Duodenal mucosa (tissue), 2 donors: ENCODE results near the gene EBF3.

Source experiments
- H3K27ac ChIP-seq: one replicate; pipeline ENCODE4 v1.7.0; 2013; ENCODE audit warnings: low read depth, low read length
- H3K27me3 ChIP-seq, 2 donors: one replicate each; pipeline ENCODE4 v1.7.0; 2013; ENCODE audit warnings: low read length in 2 of 2, control low read depth in 1 of 2; ENCODE audit not compliant: insufficient read depth in 2 of 2, control insufficient read depth in 1 of 2
- H3K36me3 ChIP-seq, 2 donors: one replicate each; pipeline ENCODE4 v1.7.0; 2013; ENCODE audit warnings: low read length in 2 of 2, control low read depth in 1 of 2; ENCODE audit not compliant: insufficient read depth in 2 of 2, control insufficient read depth in 1 of 2
- H3K4me1 ChIP-seq, 2 donors: one replicate each; pipeline ENCODE4 v1.7.0; 2013; ENCODE audit warnings: low read length in 2 of 2, control low read depth in 1 of 2; ENCODE audit not compliant: insufficient read depth in 2 of 2, control insufficient read depth in 1 of 2
- H3K4me3 ChIP-seq, 2 donors: one replicate each; pipeline ENCODE4 v1.7.0; 2013; ENCODE audit warnings: low read length in 2 of 2, low read depth in 1 of 2
- H3K9ac ChIP-seq, 2 donors: one replicate each; pipeline ENCODE4 v1.7.0; 2013; ENCODE audit warnings: low read length in 2 of 2, low read depth in 1 of 2
- H3K9me3 ChIP-seq, 2 donors: one replicate each; pipeline ENCODE4 v1.7.0; 2013; ENCODE audit warnings: low read length in 2 of 2, control low read depth in 1 of 2; ENCODE audit not compliant: control insufficient read depth in 1 of 2

Gene EBF3

DNA sequence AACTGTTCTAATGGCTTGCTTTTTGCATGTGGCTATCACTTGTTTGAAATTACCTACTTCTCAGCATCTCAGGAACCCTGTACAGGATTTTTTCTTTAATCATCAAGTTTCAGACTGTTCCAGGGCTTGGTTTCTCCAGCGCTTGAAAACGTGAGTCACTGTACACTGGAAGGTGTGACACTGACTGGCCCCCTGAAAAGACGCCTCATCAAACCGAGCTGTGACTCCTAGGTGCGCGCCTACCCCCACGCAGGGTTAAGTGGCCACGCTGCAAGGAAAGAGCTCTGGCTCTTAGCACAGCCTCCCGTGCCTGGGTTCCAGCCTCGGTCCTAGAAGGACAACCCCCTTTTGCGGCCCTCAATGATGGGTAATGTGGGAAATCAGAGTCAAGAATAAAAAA, 81.0 kb downstream of the EBF3 start:
- H3K4me3 ChIP-seq: no peak overlapping the region
- H3K4me1 ChIP-seq: no peaks in the 10 kb centered on the region
- H3K27me3 ChIP-seq: peaks cover 13 to 14% of the 10 kb centered on the region in 2 donors
- no peak overlapping the region for H3K9ac ChIP-seq
- H3K27ac ChIP-seq: no peak overlapping the region
- no peaks in the 10 kb centered on the region for H3K36me3 ChIP-seq
- H3K9me3 ChIP-seq: no peaks in the 10 kb centered on the region

DNA sequence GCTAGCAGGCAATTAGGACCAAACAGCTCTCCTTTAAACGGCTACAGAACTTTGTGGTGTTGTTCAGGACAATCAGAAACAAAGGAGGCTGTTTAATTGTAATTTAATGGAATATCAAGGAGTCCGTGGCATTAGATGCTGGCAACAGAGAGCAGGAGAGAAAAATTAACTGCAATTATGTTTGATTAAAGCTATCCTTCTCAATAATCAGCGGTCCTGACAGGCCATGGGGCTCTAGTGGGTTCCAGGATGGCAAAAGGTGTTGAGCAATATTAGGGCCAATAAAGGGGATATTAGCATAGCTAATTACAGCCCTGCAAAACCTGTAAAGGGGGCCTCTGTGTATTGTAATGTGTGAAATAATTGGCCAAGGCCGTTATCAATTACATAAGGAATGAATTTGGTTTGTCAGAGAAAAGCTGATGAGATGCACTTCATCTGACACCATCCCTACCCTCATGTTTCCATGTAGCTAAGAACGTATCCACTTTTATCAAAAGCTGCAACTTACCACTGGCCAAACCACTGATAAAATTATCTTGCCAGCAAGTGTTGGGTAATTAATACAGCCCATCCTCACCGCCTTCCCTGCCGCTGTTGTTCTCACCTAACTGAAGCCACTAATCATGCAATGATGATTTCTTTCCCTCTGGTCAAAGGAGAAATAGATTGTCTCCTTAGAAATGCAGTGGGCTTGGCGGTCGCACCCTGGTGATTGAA, 81.6 kb downstream of the EBF3 start:
- Histone ChIP-seq H3K27ac (no peak overlapping the region), H3K9me3 (no peaks in the 10 kb centered on the region), H3K9ac (no peak overlapping the region), H3K36me3 (no peaks in the 10 kb centered on the region), H3K4me3 (no peak overlapping the region), H3K4me1 (no peaks in the 10 kb centered on the region), H3K27me3 (peaks cover 13 to 14% of the 10 kb centered on the region in 2 donors)

DNA sequence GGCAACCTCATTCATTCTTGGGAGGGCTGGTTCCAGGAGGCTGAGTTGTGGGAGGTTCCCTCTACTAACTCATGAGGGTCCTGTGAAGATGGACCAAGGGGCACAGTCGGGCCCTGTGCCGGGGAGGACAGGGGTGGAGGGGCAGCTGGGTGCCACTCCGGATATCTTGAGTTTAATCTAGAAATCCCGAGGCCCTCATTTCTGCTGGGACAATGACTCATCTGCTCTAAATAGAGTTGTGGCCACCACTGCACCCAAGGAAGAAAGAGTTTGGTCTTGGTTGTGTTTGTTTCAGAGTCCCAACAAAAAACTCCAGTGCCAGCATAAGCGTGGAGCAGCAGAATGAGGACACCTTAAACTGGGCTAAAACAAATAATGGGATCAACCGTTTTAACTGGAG, 82.4 kb downstream of the EBF3 start:
- Histone ChIP-seq H3K36me3 (no peaks in the 10 kb centered on the region), H3K4me1 (no peaks in the 10 kb centered on the region), H3K4me3 (no peak overlapping the region), H3K9me3 (no peaks in the 10 kb centered on the region), H3K27me3 (peaks cover 13 to 14% of the 10 kb centered on the region in 2 donors), H3K27ac (no peak overlapping the region), H3K9ac (no peak overlapping the region)

DNA sequence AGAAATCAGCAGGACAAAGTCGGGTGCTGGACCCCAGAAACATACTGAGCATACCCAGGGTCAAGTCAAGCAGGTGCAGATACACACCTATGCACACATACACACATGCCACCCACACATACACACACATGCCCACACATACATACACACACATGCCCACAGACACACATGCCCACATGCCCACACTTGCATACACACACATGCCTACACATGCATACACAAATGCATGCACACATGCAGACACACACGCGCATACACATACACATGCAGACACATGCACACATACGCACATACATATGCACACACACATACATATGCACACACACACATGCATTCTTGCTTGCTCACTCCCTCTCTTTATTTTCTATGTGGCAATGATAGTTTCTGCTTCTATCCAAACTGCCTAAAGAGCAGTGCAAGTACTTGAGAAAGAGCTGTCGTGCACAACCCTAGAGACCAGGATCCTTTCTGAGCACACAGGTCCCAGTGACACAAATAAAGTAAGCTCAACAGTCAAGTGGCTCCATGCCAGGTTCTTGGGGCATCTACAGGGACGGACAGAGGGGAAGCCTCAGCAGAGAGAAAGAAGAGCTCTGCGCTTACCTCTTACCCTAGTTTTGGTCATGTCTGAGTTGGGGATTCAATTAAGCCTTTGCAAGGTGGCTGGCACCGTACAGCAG, 83.7 kb downstream of the EBF3 start:
- Histone ChIP-seq H3K9me3 (no peaks in the 10 kb centered on the region), H3K4me3 (no peak overlapping the region), H3K27me3 (peaks cover 10 to 18% of the 10 kb centered on the region in 2 donors)

GRCh38 chr10:129879655-129880054, 84.4 kb downstream of the EBF3 start:
- Histone ChIP-seq H3K9ac (no peak overlapping the region), H3K27me3 (peaks cover 10 to 15% of the 10 kb centered on the region in 2 donors), H3K9me3 (no peaks in the 10 kb centered on the region), H3K4me3 (no peak overlapping the region), H3K36me3 (no peaks in the 10 kb centered on the region), H3K4me1 (no peaks in the 10 kb centered on the region), H3K27ac (no peak overlapping the region)

More for the DNA sequence above, 83.7 kb downstream of the EBF3 start:
- Histone ChIP-seq H3K36me3 (no peaks in the 10 kb centered on the region), H3K27ac (no peak overlapping the region), H3K9ac (no peak overlapping the region), H3K4me1 (no peaks in the 10 kb centered on the region)

- H3K4me1 ChIP-seq: no peaks in the 10 kb centered on the region
- H3K27me3 ChIP-seq: peaks cover 10 to 15% of the 10 kb centered on the region in 2 donors
- no peak overlapping the region for H3K9ac ChIP-seq
- no peak overlapping the region for H3K4me3 ChIP-seq
- H3K9me3 ChIP-seq: no peaks in the 10 kb centered on the region
- no peaks in the 10 kb centered on the region for H3K36me3 ChIP-seq
- H3K27ac ChIP-seq: no peak overlapping the region
These were observed 85.2 kb downstream of the EBF3 start for GRCh38 chr10:129878835-129879234.

- Histone ChIP-seq H3K36me3 (no peaks in the 10 kb centered on the region), H3K27me3 (peaks cover 10 to 15% of the 10 kb centered on the region in 2 donors), H3K4me1 (no peaks in the 10 kb centered on the region), H3K4me3 (no peak overlapping the region), H3K27ac (no peak overlapping the region), H3K9me3 (no peaks in the 10 kb centered on the region), H3K9ac (no peak overlapping the region)
These were observed 86.2 kb downstream of the EBF3 start for GRCh38 chr10:129877773-129878371.

- Histone ChIP-seq H3K9ac (no peak overlapping the region), H3K4me1 (no peaks in the 10 kb centered on the region)
These were observed 87.2 kb downstream of the EBF3 start for GRCh38 chr10:129876838-129877237.

DNA sequence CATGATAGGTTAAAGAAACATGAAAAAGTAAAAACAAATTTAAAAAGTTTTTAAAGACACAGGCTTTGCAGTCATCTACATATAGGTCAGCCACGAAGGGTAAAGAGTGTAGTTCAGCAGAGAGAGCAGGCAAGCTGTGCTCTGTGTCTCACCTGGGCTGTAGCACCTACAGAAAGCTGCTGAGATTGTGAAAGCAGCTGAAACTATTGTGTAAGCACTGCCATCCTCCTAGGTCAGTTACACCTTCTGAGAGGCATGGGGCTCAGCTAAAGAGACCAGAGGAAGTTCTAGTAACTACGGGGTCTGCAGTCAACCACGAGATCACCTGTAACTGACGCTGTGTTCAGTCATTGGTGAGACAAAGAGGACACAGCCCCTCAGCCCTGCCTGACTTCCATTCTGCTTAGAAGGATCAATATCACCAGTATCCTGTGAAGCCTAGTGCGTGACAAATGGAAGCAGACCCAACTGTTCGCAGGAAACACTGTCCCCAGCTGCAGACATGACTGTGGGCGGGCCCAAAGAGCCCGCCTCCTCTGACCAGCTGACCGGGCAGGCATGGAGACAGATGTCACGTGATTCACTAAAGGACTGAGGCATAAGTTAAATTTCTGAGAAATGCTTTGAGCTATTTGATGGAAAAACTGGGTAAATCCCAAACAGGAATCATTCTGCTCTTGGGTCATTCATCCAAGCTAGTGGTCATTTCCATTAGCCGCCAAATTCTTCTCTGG, 87.9 kb downstream of the EBF3 start:
- Histone ChIP-seq H3K9ac (no peak overlapping the region), H3K4me3 (no peak overlapping the region)

More at GRCh38 chr10:129876838-129877237, 87.2 kb downstream of the EBF3 start:
- Histone ChIP-seq H3K4me3 (no peak overlapping the region), H3K27me3 (peaks cover 7 to 15% of the 10 kb centered on the region in 2 donors), H3K9me3 (no peaks in the 10 kb centered on the region), H3K27ac (no peak overlapping the region), H3K36me3 (no peaks in the 10 kb centered on the region)

GRCh38 chr10:129873351-129873750, 90.7 kb downstream of the EBF3 start:
- no peak overlapping the region for H3K4me3 ChIP-seq
- no peaks in the 10 kb centered on the region for H3K36me3 ChIP-seq
- peaks cover 5 to 6% of the 10 kb centered on the region in 2 donors for H3K27me3 ChIP-seq
- H3K4me1 ChIP-seq: no peaks in the 10 kb centered on the region
- no peak overlapping the region for H3K9ac ChIP-seq
- no peak overlapping the region for H3K27ac ChIP-seq
- no peaks in the 10 kb centered on the region for H3K9me3 ChIP-seq

More for the DNA sequence above, 87.9 kb downstream of the EBF3 start:
- H3K36me3 ChIP-seq: no peaks in the 10 kb centered on the region
- H3K27ac ChIP-seq: no peak overlapping the region
- H3K4me1 ChIP-seq: no peaks in the 10 kb centered on the region
- H3K9me3 ChIP-seq: no peaks in the 10 kb centered on the region
- peaks cover 7 to 15% of the 10 kb centered on the region in 2 donors for H3K27me3 ChIP-seq
